Activated T-cell treated with anti-CD3 and anti-CD28 coated beads for 48 hours (primary cell): ENCODE data around the gene STK38.
"Not testable (repeated sequence)": the region's sequence is repeated elsewhere in the genome, so short reads cannot be mapped to it uniquely, and the experiment has no call there.

ENCODE experiments used
- DNase-seq: peaks from one replicate; pipeline ENCODE4 v3.0.0-alpha.2; 2020; ENCODE audit warnings: low read depth

STK38 gene

GRCh38 chr6:36484736-36485135 lies 62.5 kb downstream of the STK38 start:
- DNase-seq, result no peak

DNA sequence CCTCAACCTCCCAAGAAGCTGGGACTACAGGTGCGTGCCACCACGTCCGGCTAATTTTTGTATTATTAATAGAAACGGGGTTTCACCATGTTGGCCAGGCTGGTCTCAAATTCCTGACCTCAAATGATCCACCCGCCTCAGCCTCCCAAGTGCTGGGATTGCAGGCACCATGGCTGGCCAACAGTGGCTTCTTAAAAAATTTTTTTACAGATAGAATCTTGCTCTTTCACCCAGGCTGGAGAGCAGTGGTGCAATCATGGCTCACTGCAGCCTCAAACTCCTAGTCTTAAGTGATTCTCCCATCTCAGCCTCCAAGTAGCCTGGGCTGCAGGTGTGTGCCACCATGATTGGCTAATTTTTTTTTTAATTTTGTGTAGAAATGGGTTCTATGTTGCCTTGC lies 64.0 kb downstream of the STK38 start:
- not testable (repeated sequence) for DNase-seq

DNA sequence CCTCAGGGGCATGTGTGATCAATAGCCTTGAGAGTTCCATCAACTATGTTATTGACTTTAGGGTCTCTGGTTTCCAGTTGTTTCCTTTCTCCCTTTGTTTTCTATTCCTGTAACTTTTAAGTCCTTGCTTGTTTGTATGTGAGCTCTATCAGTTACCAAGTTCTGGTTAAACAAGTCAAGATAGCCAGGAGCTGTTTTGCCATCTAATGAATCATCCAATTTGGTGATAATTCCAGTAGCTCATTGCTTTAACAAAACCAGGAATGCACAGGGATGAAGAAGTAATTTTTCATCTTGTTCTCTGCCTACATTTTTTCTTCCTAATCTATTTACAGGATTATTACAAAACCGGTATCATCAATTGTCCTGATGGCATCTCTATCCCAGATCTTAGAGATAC lies 68.0 kb downstream of the STK38 start:
- no peak for DNase-seq

DNA sequence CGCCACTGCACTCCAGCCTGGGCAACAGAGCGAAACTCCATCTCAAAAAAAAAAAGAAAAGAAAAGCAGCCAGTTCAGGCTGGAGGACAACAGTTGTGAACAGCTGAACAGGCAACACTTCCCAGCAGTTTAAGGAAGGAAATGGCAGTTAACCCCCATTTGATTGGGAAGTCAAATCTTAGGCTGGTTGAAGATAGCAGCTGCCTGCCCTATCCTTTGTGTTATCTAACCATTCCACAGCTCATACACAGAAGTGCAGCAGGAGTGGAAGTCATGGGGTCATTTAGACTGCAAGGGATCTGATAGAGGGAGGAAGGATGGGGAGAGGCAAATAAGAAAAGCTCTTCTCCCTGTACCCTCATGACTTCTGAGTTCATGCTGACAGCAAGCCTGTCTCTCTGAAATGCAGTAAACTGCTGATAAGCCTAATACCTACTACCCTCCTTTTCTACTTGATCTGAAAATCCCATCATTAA lies 69.2 kb downstream of the STK38 start:
- DNase-seq, result no peak

GRCh38 chr6:36469946-36470345 lies 77.3 kb downstream of the STK38 start:
- DNase-seq, result no peak

DNA sequence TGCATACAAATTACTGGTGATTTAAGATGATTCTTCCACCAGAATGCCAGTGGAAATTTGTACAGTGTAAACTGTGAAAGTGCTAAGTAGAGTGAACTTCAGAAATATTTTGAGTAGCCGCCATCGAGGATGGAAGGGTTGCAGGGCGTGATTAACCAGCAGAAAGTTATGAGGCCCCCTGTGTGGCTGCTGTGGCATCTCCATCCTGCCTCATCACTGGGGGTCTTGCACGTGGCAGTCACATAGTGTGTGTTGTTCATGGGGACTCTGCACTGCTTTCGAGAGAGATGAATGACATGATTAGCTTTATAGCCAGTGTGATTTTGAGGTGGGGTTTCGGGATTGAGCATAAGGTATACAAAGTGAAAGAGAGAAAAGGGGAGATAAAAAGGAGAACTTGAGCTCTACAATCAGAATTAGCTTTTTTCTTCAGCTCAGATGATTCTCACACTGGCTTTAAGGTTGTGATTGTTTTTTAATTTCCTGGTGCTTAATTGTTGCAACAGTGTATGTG lies 78.1 kb downstream of the STK38 start:
- DNase-seq, result no peak

DNA sequence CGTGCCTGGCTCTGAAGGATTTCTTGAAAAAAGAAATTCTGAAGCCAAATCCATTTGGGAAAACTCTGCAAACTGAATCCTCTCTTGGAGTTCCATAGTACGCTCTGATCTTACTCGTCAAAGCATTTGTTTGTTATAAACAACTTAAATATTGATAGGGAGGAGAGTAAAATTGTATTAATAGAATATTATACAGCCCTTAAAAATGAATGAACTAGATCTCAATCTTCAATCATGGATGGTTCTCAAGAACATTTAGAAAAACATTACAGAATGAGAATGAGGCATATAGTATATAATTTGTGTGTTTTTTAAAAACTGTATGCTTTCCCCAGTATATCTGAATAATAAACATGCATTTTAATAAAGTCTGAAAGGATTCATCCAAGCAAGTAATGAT lies 79.7 kb downstream of the STK38 start:
- no peak for DNase-seq

DNA sequence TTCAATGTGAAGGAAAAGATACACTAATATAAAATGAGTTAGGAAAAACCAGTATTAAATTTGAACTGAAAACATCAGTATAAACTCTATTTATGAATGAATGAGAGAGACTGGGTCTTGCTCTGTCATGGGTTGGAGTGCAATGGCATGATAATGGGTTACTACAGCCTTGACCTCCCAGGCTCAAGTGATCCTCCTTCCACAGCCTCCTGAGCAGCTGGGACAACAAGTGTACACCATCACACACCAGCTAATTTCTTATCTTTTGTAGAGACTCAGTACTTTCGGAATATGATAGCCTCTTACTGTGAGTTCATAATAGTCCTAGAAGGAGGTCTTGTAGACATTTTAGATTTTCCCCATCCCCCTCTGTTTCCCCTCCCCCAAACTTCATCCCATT lies 83.0 kb downstream of the STK38 start:
- no peak for DNase-seq

DNA sequence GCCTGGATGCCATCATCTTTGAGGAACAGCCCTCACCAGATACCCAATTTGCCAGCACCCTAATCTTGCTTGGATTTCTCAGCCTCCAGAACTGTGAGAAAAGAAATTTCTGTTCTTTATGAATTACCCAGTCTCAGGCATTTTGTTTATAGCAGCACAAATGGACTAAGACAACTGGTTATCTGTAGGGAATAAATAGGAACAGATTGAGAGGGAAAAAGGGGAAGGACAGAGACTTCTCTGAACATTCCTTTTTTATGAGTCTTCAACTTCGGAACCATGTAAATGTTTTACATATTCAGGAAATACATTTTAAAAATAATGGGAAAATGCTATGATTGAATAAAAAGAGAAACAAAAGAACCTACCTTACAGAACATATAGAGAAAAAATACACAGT lies 83.6 kb downstream of the STK38 start:
- no peak for DNase-seq

DNA sequence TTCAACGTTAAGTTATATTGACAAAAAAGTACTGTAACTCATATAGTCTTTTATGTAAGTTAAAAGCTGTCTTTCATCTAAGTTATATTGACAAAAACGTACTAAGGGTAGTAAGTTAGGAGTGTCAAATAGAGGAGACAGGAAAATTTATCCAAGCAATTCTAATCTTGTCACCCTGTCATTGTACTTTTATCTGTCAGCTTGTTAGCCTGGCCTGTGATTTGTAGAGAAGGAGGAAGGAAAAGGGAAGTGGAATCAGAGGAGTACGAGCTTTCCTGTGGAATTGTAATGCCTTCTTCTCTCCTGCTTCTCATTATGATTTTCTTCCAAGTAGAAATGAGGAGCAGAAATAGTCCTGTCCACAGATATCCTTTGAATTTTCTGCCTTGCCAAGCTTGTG lies 85.6 kb downstream of the STK38 start:
- no peak for DNase-seq

GRCh38 chr6:36460916-36461315 lies 86.4 kb downstream of the STK38 start:
- no peak for DNase-seq

DNA sequence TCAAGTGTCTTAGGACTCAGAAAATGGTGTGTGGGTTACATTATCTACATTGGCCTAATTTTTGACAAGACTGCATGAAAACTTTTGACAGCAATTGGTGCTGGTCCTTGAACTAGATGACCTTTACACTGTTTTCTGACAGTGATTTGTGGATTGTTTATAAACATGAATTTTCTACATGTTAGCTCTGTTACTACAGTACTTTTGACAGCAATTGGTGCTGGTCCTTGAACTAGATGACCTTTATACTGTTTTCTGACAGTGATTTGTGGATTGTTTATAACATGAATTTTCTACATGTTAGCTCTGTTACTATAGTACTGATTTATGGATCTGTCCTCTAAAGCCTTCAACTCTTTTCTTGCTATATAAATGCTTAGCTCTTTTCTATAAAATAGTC lies 87.8 kb downstream of the STK38 start:
- no peak for DNase-seq

DNA sequence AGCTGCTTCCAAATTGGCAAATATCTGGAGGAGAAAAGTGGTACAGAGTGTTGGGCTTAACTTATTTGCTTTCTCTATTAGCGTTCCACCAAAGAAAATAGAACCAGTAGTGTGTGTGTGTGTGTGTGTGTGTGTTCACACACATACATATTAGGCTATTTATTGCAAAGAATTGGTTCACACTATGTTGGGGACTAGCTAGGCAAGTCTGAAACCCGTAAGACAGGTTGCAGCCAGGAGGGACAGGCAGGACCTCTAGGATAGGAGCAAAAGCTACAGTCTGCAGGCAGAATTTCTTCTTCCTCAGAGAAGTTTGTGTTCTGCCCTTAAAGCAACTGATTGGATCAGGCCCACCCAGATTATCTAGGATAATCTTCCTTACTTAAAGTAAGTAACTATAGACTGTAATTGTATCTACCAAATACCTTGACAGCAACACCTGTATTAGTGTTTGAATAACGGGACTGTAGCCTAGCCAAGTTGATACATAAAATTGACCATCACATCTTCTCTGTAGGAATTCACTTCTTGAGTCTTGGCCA lies 91.7 kb downstream of the STK38 start:
- no peak for DNase-seq

DNA sequence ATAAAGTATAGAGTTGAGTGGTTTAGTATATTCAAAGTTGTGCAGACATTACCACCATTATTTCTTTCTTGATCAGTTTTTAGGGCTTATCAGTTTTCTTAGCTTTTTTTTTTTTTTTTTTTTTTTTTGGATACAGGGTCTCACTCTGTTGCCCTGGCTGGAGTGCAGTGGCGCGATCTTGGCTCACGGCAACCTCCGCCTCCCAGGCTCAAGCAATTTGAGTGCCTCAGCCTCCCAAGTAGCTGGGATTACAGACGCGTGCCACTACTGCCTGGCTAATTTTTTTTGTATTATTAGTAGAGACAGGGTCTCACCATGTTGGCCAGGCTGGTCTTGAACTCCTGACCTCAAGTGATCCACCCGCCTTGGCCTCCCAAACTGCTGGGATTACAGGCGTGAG lies 94.4 kb downstream of the STK38 start:
- not testable (repeated sequence) for DNase-seq

- not testable (repeated sequence) for DNase-seq
These were observed 98.1 kb downstream of the STK38 start for GRCh38 chr6:36449173-36449572.

GRCh38 chr6:36445621-36446020 lies 101.7 kb downstream of the STK38 start:
- DNase-seq, result no peak

DNA sequence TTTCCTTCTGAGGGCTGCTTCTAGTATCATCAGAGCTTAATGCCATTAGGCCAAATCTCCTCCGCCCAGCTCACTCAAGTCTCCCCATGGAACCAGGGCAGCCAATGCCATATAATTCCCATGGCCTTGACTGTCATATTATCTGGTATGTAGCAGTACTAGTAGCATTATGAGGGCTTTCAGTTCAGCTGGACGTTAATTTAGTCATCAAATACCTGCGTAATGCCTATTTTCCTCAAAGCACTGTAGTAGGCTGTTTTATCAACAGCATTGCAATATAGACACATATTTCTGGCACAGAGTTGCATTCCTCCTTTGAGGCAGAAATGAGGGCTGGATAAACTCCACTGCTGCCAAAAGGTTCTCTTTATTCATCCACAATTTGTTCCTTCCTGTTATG lies 102.8 kb downstream of the STK38 start:
- no peak for DNase-seq
